ENCODE data around the gene MRPS21.
"Not testable (repeated sequence)": the region's sequence is repeated elsewhere in the genome, so short reads cannot be mapped to it uniquely, and the experiment has no call there.

- not testable (repeated sequence) for TF ChIP-seq POLR2A (IDR thresholded peaks at IDR 0.05; ENCODE audit: low read length); CEBPB (IDR thresholded peaks at IDR 0.05); ZSCAN20 (CRISPR knock-in tag; IDR thresholded peaks at IDR 0.05); USF2 (IDR thresholded peaks at IDR 0.05); CTCF (IDR thresholded peaks at IDR 0.05)
Observed at GRCh38 chr1:150314691-150315090, 21.0 kb downstream of the MRPS21 start.

Data from A549 (cell line).